NCI-H460 (cell line): ENCODE data around the gene RPS8. TPM values are rescaled to one million over a fixed set of nuclear protein-coding genes. Genes with fewer than 3 reads are reported as not detected.
A peak's percentile ranks its signal among the peaks of the same experiment; 100 is the strongest.
"Not testable (repeated sequence)": the region's sequence is repeated elsewhere in the genome, so short reads cannot be mapped to it uniquely, and the experiment has no call there.

Experiments used
- DNase-seq: peaks from one replicate; pipeline ENCODE4 v3.0.0-alpha.2; 2016; ENCODE audit warnings: low read depth; ENCODE audit errors: extremely low read depth
- total RNA-seq: library from RNA; depleted of rRNA; stranded (reverse); fragments of >200 nt; shearing (Covaris generic); gene quantifications from 2 replicates; pipeline ENCODE4 v1.2.3, GENCODE V29; 2014

The RPS8 gene
- total RNA-seq, 1 experiment from 2014 or later, result 2,929 TPM

- no peak for DNase-seq
These were observed 26.4 kb downstream of the RPS8 start for GRCh38 chr1:44801491-44802305.

- no peak for DNase-seq
These were observed 27.1 kb downstream of the RPS8 start for GRCh38 chr1:44802306-44803061.

- DNase-seq, result no peak
These were observed 27.6 kb downstream of the RPS8 start for GRCh38 chr1:44803062-44803311.

GRCh38 chr1:44803312-44804095 is 28.2 kb downstream of the RPS8 start:
- DNase-seq, result no peak

- DNase-seq, result no peak
These were observed 30.1 kb downstream of the RPS8 start for GRCh38 chr1:44805311-44806024.

GRCh38 chr1:44806025-44806703 is 30.8 kb downstream of the RPS8 start:
- no peak for DNase-seq

GRCh38 chr1:44806704-44807363 is 31.5 kb downstream of the RPS8 start, which contains the start of gene DYNLT4:
TSS of gene DYNLT4 (minus strand) at chr1:44807351. CDS start at chr1:44806668, 683 bp downstream.
- no peak for DNase-seq

GRCh38 chr1:44807364-44808062 is 32.2 kb downstream of the RPS8 start:
- DNase-seq, result peak; percentile 94

GRCh38 chr1:44808063-44808937 is 33.0 kb downstream of the RPS8 start, which contains the start of gene BTBD19:
TSS of gene BTBD19 (plus strand) at chr1:44808523. CDS start at chr1:44808821, 298 bp downstream.
- no peak for DNase-seq

- DNase-seq, result no peak
These were observed 33.9 kb downstream of the RPS8 start for GRCh38 chr1:44808938-44809917.

- no peak for DNase-seq
These were observed 34.9 kb downstream of the RPS8 start for GRCh38 chr1:44810101-44810761.

GRCh38 chr1:44810762-44811105 is 35.4 kb downstream of the RPS8 start:
- not testable (repeated sequence) for DNase-seq

GRCh38 chr1:44811234-44811633 is 35.9 kb downstream of the RPS8 start:
- no peak for DNase-seq

GRCh38 chr1:44812822-44813543 is 37.6 kb downstream of the RPS8 start:
- DNase-seq, result no peak

GRCh38 chr1:44815926-44816325 is 40.6 kb downstream of the RPS8 start:
- not testable (repeated sequence) for DNase-seq

- no peak for DNase-seq
These were observed 42.0 kb downstream of the RPS8 start for GRCh38 chr1:44817307-44817706.
